ENCODE results near the gene DCAKD. TPM values are rescaled to one million over a fixed set of nuclear protein-coding genes. Genes with fewer than 3 reads are reported as not detected.

DCAKD gene, protein sequence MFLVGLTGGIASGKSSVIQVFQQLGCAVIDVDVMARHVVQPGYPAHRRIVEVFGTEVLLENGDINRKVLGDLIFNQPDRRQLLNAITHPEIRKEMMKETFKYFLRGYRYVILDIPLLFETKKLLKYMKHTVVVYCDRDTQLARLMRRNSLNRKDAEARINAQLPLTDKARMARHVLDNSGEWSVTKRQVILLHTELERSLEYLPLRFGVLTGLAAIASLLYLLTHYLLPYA
- total RNA-seq (2021; ENCODE audit: unreplicated experiment): 31.9 TPM
- polyA plus RNA-seq (2012): 23.3 and 24.4 TPM in 2 replicates
- percentile 76 among the genes with signal in this experiment for Bru-seq, nascent RNA
- percentile 71 among the genes with signal in this experiment for BruChase-seq, experiment 1, labeled RNA remaining after a 6-hour chase
- BruChase-seq, experiment 2, labeled RNA remaining after a 2-hour chase: percentile 76 among the genes with signal in this experiment
- long read RNA-seq, transcript DCAKD-205 (5 exons, 990 nt): minor isoform, 13 of 59 reads
- long read RNA-seq, transcript DCAKD-208 (5 exons, 2,054 nt): major isoform, 26 of 59 reads
- long read RNA-seq, partial matches to known transcripts: 3 of 59 reads
- long read RNA-seq, other reads (novel, unspliced or antisense): 13 of 59 reads

DNA sequence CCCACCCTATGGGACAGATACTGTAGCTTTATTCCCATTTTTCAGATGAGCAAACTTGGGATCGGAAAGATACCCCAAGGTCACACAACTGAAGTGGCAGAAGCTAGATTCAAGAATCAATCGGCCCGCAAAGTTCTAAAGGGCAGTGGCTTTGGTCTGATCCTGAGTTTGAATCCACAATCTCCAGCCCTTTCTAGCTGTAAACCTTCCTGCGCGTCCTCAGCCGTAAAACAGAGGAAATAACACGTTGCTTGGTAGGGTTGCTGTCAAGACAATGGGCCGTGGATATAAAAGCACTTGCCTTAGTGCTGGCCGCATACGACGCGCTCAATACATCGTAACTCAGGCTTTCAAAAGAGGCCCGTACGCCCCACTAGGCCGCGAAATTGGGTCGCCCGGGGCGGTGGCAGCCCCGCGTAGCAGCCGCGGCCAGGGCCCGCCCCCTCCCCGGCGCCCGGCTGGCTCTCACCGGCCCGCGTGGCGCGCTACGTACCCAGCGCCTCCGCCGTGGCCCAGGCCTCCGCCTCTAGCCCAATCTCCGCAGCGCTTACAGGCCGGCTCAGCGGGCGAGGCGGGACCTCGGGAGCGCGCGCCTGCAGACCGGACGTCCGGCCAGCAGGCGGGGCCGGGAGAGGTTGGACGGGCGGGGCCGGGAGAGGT, at the start of gene DCAKD:
Gene DCAKD, minus strand, starts transcription at position 573 of the 660 bp plus-strand sequence. CDS start 16,747 bp downstream, outside the sequence.
- ATAC-seq (peak; percentile 98), DNase-seq (ENCODE audit: low read depth, low spot score) (peak; percentile 88)
- Histone ChIP-seq H3K4me1 (ENCODE audit: control insufficient read depth in 1 of 2, insufficient read depth in 2 of 2, low read length in 2 of 2) (peaks cover 32 to 51% of the 10 kb centered on the region in 2 experiments), H3K27ac (ENCODE audit: low read depth, low read length) (peak within 1 kb of the TSS; percentile 91), H3K9me3 (ENCODE audit: control insufficient read depth in 1 of 2, insufficient read depth in 1 of 2, low read depth in 1 of 2, low read length in 2 of 2) (no peaks in the 10 kb centered on the region), H3K9ac (ENCODE audit: low read length) (peak within 1 kb of the TSS; percentile 90), H2AFZ (ENCODE audit: low read depth, low read length, poor library complexity, severe bottlenecking) (no peak within 1 kb of the TSS), H4K20me1 (ENCODE audit: insufficient read depth) (no peaks in the 10 kb centered on the region), H3K4me3 (replicated peaks in 1 of 2; ENCODE audit: low read depth in 1 of 2, low read length in 2 of 2) (peak within 1 kb of the TSS; percentile 82 to 97), H3K9me2 (ENCODE audit: insufficient read depth) (no peaks in the 10 kb centered on the region), H3K36me3 (ENCODE audit: control insufficient read depth in 1 of 2, insufficient read depth in 2 of 2, low read length in 2 of 2) (no peaks in the 10 kb centered on the region), H3K4me2 (ENCODE audit: low read length) (peak within 1 kb of the TSS; percentile 90), H3K79me2 (ENCODE audit: insufficient read depth, low read length) (peaks cover 44% of the 10 kb centered on the region), H3K27me3 (ENCODE audit: insufficient read depth, low read length) (no peaks in the 10 kb centered on the region)
- intact Hi-C loops (cut with micrococcal nuclease): no loop called here
- RAD21 ChIA-PET (ENCODE audit: low non-redundant PET in 1 of 2, low total read pairs in 2 of 2, uncharacterized antibody in 2 of 2, unreplicated experiment in 2 of 2): no interaction called here
- CTCF ChIA-PET: interaction anchor here (0.7 to 1.4 kb wide), 2 partner anchors 84 to 146 kb away, joined by 3 read pairs; partner anchors contain the start of gene ACBD4
- no TSS peak for BruUV-seq (replicated peaks)
- POLR2A ChIA-PET: interaction anchor here (0.9 to 1.0 kb wide), 2 partner anchors 10 to 238 kb away, joined by 3 to 5 read pairs; partner anchors contain the start of gene NMT1
- TF ChIP-seq, protein P1, sequence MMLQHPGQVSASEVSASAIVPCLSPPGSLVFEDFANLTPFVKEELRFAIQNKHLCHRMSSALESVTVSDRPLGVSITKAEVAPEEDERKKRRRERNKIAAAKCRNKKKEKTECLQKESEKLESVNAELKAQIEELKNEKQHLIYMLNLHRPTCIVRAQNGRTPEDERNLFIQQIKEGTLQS (IDR thresholded peaks at IDR 0.05): no peak
- no peak for TF ChIP-seq CEBPB (IDR thresholded peaks at IDR 0.05; ENCODE audit: low read depth)
- TF ChIP-seq SIN3A (IDR thresholded peaks at IDR 0.05; ENCODE audit: low read depth): 0 out of 2 replicates have a peak, but pooled peaks have one; percentile 19
- no peak for TF ChIP-seq SRF (IDR thresholded peaks at IDR 0.05; ENCODE audit: low read depth)
- no peak for TF ChIP-seq FOSL1 (IDR thresholded peaks at IDR 0.05; ENCODE audit: low read depth)
- peak; percentile 93 for TF ChIP-seq ZFX (IDR thresholded peaks at IDR 0.05)
- no peak for TF ChIP-seq RAD21 (IDR thresholded peaks at IDR 0.05; ENCODE audit: low read depth)
- TF ChIP-seq ELF1 (IDR thresholded peaks at IDR 0.05; ENCODE audit: borderline replicate concordance, low read depth): no peak
- TF ChIP-seq TCF7L2 (IDR thresholded peaks at IDR 0.05; ENCODE audit: borderline replicate concordance, extremely low read depth, insufficient read depth, insufficient read length): peak; percentile 17
- peak; percentile 90 for TF ChIP-seq POLR2A (IDR thresholded peaks at IDR 0.05; ENCODE audit: borderline replicate concordance, extremely low read depth, insufficient read depth, insufficient read length)
- no peak for TF ChIP-seq CBX3 (IDR thresholded peaks at IDR 0.05; ENCODE audit: low read depth)
- peak; percentile 54; the same call in 1 of the 2 replicates for TF ChIP-seq SP1 (IDR thresholded peaks at IDR 0.05; ENCODE audit: low read depth)
- TF ChIP-seq JUND (IDR thresholded peaks at IDR 0.05): no peak
- TF ChIP-seq, protein P2, sequence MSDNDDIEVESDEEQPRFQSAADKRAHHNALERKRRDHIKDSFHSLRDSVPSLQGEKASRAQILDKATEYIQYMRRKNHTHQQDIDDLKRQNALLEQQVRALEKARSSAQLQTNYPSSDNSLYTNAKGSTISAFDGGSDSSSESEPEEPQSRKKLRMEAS (IDR thresholded peaks at IDR 0.05): peak; percentile 88
- TF ChIP-seq EZH2phosphoT487 (IDR thresholded peaks at IDR 0.05; ENCODE audit: borderline replicate concordance): no peak
- no peak for TF ChIP-seq EZH2 (IDR thresholded peaks at IDR 0.05)
- TF ChIP-seq, protein P3, sequence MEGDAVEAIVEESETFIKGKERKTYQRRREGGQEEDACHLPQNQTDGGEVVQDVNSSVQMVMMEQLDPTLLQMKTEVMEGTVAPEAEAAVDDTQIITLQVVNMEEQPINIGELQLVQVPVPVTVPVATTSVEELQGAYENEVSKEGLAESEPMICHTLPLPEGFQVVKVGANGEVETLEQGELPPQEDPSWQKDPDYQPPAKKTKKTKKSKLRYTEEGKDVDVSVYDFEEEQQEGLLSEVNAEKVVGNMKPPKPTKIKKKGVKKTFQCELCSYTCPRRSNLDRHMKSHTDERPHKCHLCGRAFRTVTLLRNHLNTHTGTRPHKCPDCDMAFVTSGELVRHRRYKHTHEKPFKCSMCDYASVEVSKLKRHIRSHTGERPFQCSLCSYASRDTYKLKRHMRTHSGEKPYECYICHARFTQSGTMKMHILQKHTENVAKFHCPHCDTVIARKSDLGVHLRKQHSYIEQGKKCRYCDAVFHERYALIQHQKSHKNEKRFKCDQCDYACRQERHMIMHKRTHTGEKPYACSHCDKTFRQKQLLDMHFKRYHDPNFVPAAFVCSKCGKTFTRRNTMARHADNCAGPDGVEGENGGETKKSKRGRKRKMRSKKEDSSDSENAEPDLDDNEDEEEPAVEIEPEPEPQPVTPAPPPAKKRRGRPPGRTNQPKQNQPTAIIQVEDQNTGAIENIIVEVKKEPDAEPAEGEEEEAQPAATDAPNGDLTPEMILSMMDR (IDR thresholded peaks at IDR 0.05 in 2 of 3, conservative IDR thresholded peaks at IDR 0.05 in 1 of 3; ENCODE audit: borderline replicate concordance in 1 of 3, insufficient read depth in 1 of 3, low read depth in 2 of 3, low read length in 2 of 3): no peak
- TF ChIP-seq EGR1 (IDR thresholded peaks at IDR 0.05; ENCODE audit: low read depth): no peak
- TF ChIP-seq, protein P4, sequence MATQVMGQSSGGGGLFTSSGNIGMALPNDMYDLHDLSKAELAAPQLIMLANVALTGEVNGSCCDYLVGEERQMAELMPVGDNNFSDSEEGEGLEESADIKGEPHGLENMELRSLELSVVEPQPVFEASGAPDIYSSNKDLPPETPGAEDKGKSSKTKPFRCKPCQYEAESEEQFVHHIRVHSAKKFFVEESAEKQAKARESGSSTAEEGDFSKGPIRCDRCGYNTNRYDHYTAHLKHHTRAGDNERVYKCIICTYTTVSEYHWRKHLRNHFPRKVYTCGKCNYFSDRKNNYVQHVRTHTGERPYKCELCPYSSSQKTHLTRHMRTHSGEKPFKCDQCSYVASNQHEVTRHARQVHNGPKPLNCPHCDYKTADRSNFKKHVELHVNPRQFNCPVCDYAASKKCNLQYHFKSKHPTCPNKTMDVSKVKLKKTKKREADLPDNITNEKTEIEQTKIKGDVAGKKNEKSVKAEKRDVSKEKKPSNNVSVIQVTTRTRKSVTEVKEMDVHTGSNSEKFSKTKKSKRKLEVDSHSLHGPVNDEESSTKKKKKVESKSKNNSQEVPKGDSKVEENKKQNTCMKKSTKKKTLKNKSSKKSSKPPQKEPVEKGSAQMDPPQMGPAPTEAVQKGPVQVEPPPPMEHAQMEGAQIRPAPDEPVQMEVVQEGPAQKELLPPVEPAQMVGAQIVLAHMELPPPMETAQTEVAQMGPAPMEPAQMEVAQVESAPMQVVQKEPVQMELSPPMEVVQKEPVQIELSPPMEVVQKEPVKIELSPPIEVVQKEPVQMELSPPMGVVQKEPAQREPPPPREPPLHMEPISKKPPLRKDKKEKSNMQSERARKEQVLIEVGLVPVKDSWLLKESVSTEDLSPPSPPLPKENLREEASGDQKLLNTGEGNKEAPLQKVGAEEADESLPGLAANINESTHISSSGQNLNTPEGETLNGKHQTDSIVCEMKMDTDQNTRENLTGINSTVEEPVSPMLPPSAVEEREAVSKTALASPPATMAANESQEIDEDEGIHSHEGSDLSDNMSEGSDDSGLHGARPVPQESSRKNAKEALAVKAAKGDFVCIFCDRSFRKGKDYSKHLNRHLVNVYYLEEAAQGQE (IDR thresholded peaks at IDR 0.05; ENCODE audit: low read depth): no peak
- TF ChIP-seq POLR2AphosphoS5 (IDR thresholded peaks at IDR 0.05; ENCODE audit: low read depth, low read length): peak; percentile 89
- TF ChIP-seq YY1 (IDR thresholded peaks at IDR 0.05; ENCODE audit: extremely low read depth, insufficient replicate concordance, low read depth, low read length): no peak
